BJ (cell line): Measurements from ENCODE around the gene HSPA1L. TPM values are rescaled to one million over a fixed set of nuclear protein-coding genes. Genes with fewer than 3 reads are reported as not detected.

Experiments
- CTCF ChIA-PET: fragments of 350-600 bp; formaldehyde crosslinking; extraction: SDS; loops from one replicate; lab custom pipeline; 2021; ENCODE audit warnings: antibody characterized with exemption, inconsistent platforms; lab: Yijun Ruan, JAX
- POLR2A ChIA-PET: fragments of 300-600 bp; sonication (Branson Sonifier 250); formaldehyde crosslinking; extraction: SDS; loops from one replicate; lab custom pipeline; 2021; ENCODE audit warnings: antibody characterized with exemption; lab: Charles Lee
- DNase-seq: peaks from one replicate; pipeline ENCODE4 v3.0.0-alpha.2; 2011; ENCODE audit warnings: low read depth
- H3K27me3 ChIP-seq: 2 replicates; pipeline ENCODE4 v1.6.0; 2011; ENCODE audit warnings: low read length; ENCODE audit not compliant: control insufficient read depth, insufficient read depth
- H3K36me3 ChIP-seq: 2 replicates; pipeline ENCODE4 v1.5.1; 2011; ENCODE audit warnings: low read length; ENCODE audit not compliant: control insufficient read depth, insufficient read depth
- H3K4me3 ChIP-seq: 2 replicates; pipeline ENCODE4 v1.5.1; 2011; ENCODE audit warnings: low read depth, mild to moderate bottlenecking, control low read depth, low read length
- polyA plus RNA-seq: library from polyadenylated mRNA; depleted of rRNA; stranded (reverse); fragments of >200 nt; gene quantifications from 2 replicates; pipeline ENCODE4 v1.2.3, GENCODE V29; 2011
- TF ChIP-seq, protein P1 (sequence below): IDR thresholded peaks from 2 replicates; pipeline ENCODE4 v1.5.1; 2011; ENCODE audit warnings: low read depth, mild to moderate bottlenecking, control low read depth, inconsistent platforms, low read length, moderate library complexity; ENCODE audit not compliant: insufficient read depth

HSPA1L gene
- polyA plus RNA-seq, 1 experiment, result 0.90 TPM

DNA sequence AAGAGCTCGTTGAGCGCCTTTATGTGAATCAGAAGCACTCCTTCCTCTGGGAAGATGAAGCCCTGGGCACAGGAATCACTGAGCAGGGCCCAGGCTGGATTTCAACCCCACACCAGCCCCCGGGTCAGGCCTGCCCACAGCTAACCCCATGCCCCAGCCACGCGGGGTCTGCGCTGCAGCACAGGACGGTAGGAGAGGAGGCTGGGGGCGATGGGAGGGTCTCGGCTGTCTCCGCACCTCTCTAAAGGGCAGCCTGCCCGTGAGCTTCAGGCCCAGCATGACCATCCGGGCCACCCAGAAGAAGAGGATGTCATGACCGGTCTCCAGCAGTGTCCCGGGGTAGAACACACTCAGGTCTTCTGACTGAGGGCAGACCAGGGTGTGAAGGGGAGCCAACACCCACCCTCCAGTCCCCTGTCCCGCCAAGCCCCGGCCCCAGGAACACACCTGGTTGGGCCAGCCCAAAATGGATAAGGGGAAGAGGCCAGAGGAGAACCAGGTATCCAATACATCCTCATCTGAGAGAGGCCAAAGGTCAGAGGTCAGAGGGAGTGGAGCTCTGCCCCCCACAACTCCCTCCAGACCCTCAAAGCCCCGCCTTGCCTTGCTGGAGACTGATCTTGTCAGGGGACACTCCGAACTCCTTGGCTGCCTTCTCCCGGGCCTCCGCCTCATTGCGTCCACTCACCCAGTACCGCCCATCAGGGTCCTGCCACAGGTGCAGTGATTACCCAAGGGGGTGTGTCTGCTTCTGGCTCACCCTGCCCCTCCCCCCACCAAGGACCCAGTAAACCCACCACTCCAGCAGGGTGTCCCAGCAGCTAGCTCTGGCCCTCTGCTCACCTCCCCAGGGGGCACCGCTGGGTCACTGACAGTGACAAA lies 33.6 kb downstream of the HSPA1L start:
- POLR2A ChIA-PET, result no interaction called here
- CTCF ChIA-PET, result interaction anchor here (3.3 kb wide), 1 partner anchor 12 kb away, joined by 14 read pairs; no protein-coding TSS in a partner anchor
- DNase-seq, result no peak
- no peak overlapping the region for H3K4me3 ChIP-seq
- H3K27me3 ChIP-seq, result no peaks in the 10 kb centered on the region
- H3K36me3 ChIP-seq, result peaks cover 48% of the 10 kb centered on the region
- TF ChIP-seq, protein P1, sequence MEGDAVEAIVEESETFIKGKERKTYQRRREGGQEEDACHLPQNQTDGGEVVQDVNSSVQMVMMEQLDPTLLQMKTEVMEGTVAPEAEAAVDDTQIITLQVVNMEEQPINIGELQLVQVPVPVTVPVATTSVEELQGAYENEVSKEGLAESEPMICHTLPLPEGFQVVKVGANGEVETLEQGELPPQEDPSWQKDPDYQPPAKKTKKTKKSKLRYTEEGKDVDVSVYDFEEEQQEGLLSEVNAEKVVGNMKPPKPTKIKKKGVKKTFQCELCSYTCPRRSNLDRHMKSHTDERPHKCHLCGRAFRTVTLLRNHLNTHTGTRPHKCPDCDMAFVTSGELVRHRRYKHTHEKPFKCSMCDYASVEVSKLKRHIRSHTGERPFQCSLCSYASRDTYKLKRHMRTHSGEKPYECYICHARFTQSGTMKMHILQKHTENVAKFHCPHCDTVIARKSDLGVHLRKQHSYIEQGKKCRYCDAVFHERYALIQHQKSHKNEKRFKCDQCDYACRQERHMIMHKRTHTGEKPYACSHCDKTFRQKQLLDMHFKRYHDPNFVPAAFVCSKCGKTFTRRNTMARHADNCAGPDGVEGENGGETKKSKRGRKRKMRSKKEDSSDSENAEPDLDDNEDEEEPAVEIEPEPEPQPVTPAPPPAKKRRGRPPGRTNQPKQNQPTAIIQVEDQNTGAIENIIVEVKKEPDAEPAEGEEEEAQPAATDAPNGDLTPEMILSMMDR, result no peak

GRCh38 chr6:31780507-31781243 lies 34.4 kb downstream of the HSPA1L start:
- no peaks in the 10 kb centered on the region for H3K27me3 ChIP-seq
- ChIA-PET CTCF (interaction anchor here (1.1 to 3.3 kb wide), 2 partner anchors 11 kb away, joined by 4 to 14 read pairs; no protein-coding TSS in a partner anchor), POLR2A (no interaction called here)
- DNase-seq, result no peak
- peaks cover 48% of the 10 kb centered on the region for H3K36me3 ChIP-seq
- TF ChIP-seq, protein P1, result no peak
- no peak overlapping the region for H3K4me3 ChIP-seq

GRCh38 chr6:31779908-31780307 lies 35.2 kb downstream of the HSPA1L start:
- TF ChIP-seq, protein P1, result no peak
- Histone ChIP-seq H3K36me3 (peaks cover 43% of the 10 kb centered on the region), H3K4me3 (no peak overlapping the region), H3K27me3 (no peaks in the 10 kb centered on the region)
- ChIA-PET POLR2A (no interaction called here), CTCF (interaction anchor here (1.1 to 3.3 kb wide), 2 partner anchors 10 to 11 kb away, joined by 4 to 14 read pairs; no protein-coding TSS in a partner anchor)
- no peak for DNase-seq

GRCh38 chr6:31778999-31779885 lies 35.8 kb downstream of the HSPA1L start:
- Histone ChIP-seq H3K4me3 (no peak overlapping the region), H3K27me3 (no peaks in the 10 kb centered on the region), H3K36me3 (peaks cover 36% of the 10 kb centered on the region)
- TF ChIP-seq, protein P1, result no peak
- POLR2A ChIA-PET, result no interaction called here
- CTCF ChIA-PET, result interaction anchor here (3.3 kb wide), 2 partner anchors 10 to 12 kb away, joined by 14 to 22 read pairs; no protein-coding TSS in a partner anchor
- no peak for DNase-seq
